HTR-8/SVneo (cell line): ENCODE measurements around the gene DDX49.
A peak's percentile ranks its signal among the peaks of the same experiment; 100 is the strongest.

Source experiments
- DNase-seq: peaks from one replicate; pipeline ENCODE4 v3.0.0; 2011; ENCODE audit warnings: low spot score, mixed read lengths; ENCODE audit not compliant: insufficient read length
- FAIRE-seq: peaks from 2 replicates; lab custom pipeline; 2011; peaks lifted over from hg19 to GRCh38; lab: Jason Lieb, UNC

Gene DDX49, protein sequence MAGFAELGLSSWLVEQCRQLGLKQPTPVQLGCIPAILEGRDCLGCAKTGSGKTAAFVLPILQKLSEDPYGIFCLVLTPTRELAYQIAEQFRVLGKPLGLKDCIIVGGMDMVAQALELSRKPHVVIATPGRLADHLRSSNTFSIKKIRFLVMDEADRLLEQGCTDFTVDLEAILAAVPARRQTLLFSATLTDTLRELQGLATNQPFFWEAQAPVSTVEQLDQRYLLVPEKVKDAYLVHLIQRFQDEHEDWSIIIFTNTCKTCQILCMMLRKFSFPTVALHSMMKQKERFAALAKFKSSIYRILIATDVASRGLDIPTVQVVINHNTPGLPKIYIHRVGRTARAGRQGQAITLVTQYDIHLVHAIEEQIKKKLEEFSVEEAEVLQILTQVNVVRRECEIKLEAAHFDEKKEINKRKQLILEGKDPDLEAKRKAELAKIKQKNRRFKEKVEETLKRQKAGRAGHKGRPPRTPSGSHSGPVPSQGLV

DNA sequence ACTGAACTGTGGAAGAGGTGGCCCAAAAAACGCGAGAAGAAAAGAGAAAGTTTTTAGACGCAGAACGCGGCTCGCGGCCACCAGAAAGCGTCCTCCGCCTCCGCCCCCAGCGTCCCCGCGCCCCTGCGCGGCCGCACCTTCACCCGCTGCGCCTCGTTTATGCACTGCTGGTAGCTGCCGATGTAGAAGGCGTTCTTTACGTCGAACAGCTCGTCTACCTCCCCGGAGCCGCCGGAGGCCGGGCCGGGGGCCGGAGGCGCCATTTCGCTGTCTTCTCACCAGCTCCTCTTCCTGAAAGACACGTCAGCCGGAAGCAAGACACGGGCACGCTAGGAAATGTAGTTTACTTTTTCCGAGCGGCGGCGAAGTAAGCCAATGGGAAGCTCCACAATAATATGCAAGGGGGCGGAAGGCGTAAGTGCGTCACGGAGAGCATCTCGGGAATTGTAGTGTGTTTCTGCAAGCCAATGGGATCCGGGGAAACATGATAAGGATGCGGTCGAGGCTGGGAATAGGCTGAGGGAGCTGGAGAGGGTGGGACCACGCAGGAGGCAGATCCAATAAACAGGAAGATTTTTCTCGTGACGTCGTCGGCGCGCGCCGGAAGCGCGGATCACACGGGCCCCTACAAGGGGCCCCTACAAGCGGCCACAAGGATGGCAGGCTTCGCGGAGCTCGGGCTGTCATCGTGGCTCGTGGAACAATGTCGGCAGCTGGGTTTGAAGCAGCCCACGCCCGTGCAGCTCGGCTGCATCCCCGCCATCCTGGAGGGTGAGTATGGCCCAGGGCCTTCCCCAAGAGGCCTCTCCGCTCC, at the start of gene DDX49, which contains the start of gene COPE:
Gene DDX49, plus strand, starts transcription at position 630 of the 814 bp plus-strand sequence. Its CDS starts 27 bp downstream, at position 657.
Gene COPE, minus strand, starts transcription at position 302 of the 814 bp plus-strand sequence. Its CDS starts 39 bp downstream, at position 263.
- DNase-seq (peak; percentile 100), FAIRE-seq (peak; percentile 96)

DNA sequence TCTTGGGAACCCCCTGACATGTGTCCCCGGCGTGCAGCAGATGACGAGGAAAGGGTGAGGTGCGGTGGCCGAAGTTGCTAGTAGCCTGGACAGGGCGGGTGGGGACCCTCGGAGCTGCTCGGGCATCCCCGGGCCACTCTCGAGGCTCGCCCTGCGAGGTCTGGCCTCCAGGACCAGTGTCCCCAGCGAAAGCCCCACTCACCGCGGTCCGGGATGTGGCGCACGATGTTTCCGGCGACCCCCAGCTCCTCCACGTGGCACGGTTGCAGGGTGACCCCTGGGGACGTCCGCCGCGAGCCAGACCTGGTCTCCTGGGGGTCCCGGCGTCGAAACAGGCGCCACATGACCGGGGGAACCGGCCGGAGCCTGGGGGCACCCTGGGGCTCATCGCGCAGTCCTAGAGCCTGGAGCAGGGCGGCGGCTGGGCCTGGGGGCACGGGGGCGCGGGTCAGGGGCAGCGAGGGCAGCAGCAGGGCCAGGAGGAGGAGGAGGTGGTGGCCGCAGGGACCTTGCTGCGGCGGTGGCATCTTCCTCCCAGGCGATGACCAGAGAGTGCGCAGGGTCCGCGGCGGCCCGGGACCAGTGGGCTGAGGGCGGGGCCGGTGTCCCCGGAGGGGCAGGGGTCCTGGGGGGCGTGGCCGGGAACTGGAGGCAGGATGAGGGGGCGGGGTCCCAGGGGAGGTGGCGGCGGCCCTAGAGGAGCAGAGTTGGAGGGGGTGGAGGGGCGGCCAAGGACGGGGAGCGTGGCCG, 49.6 kb upstream of the DDX49 start:
- DNase-seq: no peak
- no peak for FAIRE-seq

DNA sequence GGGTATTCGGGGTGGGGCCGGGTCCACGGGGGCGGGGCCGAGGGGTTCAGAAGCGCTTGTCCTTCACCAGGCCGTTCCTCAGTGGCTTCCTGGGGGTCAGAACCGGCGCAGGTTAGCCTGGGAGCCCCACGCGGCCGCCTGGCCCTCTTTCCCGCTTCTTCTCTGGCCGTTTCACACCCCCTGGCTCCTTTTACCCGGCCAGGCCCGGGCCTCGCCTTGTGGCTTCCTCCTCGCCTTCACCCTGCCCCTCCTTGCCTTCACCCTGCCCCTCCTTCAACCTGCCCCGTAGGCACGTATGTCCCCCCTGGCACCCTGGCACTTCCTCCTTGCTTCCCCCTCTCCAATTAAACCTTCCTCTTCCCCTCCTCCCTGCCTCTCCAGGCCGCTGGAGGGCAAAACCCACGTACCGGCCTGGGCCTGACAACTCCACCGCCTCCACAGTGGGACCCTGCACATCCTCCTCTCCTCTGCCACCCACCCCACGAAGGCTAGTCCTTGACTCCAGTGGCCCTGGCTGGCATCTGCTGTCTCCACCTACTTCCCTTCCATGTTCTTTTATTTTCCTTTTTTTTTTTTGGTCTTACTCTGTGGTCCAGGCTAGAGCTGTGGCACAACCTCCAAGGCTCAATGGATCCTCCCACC, 48.9 kb upstream of the DDX49 start:
- FAIRE-seq (no peak), DNase-seq (no peak)

DNA sequence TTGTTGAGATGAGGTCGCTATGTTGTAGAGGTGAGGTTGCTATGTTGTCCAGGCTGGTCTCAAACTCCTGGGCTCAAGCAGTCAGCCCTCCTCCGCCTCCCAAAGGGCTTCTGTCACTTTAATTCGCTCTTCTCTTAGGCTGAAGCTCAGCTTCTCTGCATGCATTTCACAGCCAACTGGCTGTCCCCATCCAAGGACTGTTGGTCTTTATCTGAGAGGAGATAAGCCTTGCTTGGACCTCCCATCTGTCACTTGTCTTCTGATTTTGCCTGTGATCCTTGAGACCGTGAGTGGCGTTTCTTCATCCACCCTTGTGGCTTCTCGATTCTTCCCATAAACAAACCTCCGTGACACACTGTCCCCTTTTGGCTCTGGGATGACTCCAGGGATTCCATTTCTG, 48.0 kb upstream of the DDX49 start:
- DNase-seq (no peak), FAIRE-seq (no peak)

DNA sequence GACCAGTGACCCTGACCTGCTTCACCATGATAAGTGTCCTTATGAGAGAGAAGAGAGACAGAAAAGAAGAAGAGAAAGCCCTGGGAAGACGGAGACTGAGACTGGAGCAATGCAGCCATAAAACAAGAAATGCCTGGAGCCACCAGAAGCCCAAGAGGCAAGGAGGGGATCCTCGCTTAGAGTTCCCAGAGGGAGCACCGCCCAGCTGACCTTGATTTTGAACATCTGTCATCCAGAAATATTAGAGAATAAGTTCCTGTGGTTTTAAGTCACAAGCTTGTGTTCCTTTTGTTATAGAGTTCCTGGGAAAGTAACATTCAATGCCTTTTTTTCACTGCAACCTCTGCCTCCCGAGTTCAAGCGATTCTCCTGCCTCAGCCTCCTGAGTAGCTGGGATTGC, 43.8 kb upstream of the DDX49 start:
- FAIRE-seq: no peak
- no peak for DNase-seq

DNA sequence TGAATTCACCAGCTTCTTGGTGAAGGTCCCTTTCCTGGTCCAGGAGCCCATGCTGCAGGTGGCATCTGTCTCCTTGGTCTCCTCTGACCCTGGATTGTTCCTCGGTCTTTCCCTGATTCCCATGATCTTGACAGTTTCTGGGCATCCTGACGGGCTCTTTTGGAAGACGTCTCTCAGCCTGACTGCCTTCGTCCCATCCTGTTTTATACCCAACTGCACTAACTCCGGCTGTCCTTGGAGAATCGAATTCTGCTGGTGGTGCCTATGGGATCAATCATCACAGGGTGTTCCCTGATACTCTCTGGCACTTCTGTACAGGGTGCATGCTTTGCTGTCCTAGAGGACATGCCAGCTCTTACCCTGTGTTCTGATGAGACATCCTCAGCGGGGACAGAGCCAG, 42.6 kb upstream of the DDX49 start:
- FAIRE-seq: no peak
- no peak for DNase-seq

DNA sequence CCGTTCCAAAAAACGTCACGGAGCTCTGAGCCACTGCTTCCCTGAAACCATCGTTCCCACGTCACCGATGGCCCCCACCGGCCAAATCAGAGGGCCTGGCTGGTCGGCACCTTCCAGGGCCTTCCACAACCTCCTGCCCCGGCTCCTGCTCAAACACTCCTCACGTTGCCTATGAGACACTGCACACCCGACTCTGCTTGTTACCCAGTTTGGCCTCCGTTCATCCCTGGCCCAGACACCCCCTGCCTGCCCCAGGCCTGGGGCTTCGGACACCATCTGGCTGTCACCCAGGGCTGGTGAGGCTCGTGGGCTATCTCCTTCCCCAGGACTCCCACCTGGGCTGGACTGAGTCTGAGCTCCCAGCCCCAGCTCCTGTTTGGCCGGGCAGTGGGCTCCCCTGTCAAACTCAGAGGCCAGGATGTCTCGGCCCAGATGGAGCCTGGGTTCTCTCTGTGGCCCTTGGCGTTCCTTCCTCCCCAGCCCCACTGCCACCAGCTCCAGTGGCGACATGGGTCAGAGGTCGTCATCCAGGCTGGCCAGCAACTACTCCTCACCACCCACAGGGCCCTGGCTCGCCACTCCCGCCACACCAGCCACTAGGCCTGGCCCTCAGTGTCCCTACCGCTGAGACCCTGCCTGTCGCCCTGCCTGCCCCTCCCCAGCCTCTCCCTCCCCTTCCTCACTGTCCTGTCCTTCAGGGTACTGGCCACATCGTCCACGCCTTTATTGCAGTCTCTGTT, 41.3 kb upstream of the DDX49 start:
- no peak for FAIRE-seq
- DNase-seq: no peak

DNA sequence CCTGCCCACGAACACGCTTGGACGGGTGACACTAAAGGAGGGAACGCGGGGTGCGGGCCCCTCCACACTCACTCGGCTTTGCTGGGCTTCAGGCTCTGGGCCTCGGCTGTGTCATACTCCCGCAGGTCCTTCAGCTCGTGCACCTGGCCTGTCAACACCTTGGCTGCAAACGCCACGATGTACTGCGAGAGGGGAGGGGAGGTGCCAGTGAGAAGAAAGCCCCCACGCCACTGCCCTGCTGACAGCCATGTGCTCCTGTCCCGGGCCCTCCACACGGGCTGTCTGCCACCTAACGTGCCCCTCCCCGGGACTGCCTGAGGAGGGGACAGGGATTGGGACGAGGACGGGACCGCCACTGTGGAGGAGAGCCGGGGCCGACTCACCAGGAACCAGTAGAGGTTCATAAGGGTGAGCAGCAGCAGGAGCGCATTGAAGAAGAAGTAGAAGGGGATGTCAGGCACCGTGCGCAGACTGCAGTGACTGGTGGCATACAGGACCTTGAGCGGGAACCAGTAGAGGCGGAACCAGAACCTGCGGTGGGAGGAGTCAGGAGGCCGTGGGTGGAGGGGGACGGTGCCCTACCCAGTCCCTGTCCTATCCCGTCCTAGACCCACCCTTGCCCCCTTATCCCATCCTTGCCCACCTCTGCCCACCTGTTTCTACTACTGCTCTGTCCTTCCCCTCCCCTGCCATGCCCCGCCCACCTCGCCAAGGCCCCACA, 40.5 kb upstream of the DDX49 start:
- FAIRE-seq: no peak
- no peak for DNase-seq

DNA sequence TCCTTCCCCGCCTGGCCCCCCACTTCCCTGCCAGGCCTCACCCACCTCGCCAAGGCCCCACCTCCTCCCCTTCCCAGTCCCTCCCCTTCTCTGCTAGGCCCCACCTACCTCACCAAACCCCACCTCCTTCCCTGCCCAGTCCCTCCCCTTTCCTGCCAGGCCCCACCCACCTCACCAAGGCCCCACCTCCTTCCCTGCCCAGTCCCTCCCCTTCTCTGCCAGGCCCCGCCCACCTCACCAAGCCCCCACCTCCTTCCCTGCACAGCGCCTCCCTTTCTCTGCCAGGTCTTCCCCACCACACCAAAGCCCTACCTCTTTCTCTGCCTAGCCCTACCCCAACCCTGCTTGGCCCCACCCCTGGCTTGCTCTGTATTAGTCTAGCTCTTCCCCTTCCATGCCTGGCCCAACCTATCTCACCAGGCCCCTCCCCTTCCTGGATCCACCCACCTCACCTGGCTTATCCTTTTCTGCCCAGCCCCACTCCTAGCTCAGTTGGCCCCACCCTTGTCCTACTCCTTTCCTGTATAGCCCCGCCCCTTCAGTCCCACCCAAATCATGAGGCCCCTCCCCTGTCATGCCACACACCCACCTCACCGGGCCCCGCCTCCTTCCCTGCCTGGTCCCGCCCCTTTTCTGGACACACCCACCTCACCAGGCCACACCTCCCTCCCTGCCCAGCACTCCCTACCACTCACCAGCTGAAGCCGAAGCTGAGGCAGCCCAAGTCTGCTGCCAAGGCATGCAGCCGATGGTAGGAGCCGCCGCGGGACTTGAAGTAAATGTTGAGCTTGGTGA, 39.7 kb upstream of the DDX49 start:
- FAIRE-seq: peak; percentile 60
- DNase-seq: no peak

DNA sequence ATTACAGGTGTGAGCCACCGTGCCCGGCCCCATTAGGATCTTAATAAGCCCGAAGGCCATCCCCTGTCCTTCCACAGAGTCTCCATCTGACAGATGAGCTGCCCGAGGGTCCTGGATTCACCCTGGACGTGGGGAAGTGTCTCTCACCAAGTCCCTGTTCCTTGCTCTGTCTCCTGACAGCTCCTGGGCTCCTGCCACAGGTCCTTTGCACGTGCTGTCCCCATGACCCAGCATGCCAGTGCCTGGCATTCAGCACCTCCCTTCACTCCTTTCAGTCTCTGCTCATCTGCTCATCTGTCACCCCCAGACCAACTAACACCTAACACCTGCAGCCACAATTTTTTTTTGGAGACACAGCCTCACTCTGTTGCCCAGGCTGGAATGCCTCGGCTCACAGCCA, 38.0 kb upstream of the DDX49 start:
- no peak for DNase-seq
- FAIRE-seq: no peak

DNA sequence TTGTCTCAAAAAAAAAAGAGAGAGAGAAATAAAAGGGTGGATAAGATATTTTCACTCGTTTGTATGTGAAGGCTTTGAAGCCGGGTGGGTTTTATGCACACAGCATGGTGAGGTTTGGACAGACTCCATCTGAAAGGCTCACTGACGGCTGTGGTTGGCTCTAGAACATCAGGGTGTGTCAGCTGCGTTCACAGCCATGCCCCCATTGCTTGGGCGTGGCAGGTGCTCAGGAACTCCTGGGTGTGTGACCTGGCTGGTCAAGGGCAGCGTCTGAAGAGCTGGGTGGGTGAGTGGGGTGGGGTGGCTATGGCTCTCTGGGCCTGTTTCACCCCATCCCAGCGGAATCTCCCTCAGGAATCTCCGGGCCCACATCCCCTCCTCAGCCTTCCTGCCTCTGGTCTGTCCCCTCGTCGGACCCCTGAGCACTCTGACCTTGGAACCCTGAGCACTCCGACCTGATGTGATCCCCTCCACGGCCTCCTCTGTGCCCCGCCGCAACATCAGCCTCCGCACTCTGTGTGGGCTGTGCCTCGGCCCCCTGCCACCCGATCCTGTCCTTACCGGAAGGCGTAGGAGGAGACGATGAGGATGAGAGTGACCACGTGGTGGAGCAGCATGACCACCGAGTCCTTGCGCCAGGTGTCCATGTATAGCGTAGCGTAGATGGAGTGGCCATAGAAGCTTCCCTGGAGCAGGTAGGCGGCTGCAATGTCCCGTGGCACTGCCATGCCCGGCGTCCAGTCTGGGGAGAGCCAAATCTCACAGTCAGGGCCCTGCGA, 35.8 kb upstream of the DDX49 start:
- FAIRE-seq: no peak
- no peak for DNase-seq

DNA sequence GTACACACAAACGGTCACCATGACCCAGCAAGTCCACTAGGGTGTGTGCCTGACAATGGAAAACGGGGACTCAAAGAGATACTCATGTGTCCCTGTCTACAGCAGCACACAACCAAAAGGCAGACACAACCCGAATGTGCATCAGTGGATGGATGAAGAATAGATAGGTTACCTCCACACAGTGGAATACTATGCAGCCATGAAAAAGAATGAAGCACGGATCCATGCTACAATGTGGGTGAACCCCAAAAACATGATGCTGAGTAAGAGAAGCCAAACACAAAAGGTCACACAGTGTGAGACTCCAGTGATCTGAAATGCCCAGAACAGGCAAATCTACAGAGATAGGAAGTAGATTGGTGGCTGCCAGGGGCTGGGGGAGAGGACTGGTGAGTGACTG, 32.5 kb upstream of the DDX49 start:
- FAIRE-seq (no peak), DNase-seq (no peak)

DNA sequence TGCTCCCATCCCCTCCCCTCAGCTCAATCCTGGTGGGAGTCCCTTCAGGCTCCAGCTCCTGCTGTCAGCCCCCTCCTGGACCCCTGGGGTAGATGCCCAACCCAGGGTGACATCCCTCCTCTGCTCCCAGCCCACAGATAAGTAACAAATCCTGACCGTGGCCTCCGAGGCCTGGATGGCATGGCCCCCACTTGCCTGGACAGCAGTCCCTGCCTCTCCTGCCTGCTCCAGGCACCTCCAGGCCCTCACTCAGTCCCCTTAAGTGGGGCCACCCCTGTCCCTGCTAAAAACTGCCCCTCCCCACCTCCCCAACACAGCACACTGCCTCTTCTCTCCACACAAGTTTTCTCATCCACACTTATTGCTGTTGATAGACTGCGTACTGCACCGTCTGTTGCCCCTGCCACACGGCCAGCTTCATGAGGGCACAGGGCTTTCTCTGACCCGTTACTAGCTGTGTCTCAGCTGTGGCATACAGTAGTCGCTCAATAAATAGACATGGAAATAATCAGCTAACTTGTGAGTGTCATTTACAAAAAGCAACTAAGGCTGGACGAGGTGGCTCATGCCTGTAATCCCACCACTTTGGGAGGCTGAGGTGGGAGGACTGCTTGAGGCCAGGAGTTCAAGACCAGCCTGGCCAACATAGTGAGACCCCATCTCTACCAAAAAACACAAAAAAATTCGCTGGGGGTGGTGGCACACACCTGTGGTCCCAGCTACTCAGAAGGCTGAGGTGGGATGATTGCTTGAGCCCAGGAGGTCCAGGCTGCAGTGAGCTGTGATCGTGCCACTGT, 29.4 kb upstream of the DDX49 start:
- no peak for DNase-seq

DNA sequence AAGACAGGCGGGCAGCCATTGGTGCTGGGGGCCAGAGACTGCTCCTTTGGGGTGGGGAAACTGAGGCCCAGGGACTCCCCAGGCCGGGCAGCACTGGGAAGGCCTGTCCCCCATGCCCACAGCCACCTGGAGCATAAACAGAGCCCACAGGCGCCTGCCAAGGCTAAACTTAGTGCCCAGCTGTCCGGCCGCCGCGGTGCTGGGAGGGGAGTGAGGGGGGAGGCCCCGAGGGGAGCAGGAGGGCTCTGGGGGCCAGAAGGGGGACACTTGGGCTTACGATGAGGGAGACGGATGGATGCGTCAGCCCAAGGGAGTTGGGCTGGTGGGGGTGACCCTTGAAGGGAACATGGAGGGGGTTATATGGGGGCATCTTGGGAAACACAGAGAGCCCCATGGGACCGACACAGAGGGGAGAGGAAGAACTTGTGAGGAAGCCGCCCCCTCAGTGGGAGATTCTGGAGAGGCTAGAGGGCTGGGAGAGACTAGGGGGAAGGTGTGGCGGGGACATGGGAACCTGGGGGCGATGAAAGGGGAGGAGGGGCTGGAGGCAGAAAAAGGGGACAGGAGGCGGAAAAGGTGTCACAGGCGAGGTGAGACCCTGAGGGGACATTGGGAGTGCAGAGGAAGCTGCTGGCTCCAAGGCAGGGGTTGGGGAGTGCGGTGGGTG, 25.8 kb upstream of the DDX49 start:
- FAIRE-seq (no peak), DNase-seq (no peak)

More for the DNA sequence above, 29.4 kb upstream of the DDX49 start:
- no peak for FAIRE-seq

DNA sequence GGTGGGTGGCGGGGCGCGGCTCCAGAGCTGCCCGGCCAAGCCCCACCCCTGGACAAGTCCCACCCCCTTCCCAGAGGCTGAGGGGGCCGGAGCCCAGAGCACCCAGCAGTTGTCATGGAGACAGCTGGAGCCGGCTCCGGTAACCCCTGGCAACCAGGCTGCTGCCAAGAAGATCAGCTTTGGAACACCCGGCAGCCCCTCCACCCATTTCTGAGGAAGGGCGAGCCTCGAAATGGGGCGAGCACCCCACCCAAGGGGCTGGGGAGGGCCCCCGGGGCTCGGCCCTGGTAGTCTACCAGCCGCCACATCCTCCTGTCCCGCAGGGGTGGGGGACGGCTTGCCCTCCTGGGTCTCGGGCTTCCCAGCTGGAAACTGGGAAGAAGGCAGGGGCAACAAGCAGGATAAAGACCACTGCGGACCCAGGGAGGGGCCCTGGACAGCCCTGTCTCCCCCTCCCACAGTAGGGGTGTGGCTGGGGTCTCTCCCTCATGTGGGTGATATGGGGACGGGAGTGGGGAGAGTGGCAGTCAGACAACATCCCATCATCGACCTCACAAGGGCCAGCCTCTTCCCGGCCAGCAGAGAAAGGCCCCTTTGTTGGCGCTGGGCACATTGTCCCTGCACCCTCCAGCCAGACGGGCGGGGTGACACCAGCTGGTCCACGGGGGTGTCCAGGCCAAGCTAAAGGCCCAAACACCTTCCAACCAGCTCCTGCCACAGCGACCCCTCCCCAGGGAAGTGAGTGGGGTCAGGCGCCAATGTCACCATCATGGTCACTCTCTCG, 25.1 kb upstream of the DDX49 start:
- no peak for DNase-seq
- FAIRE-seq: no peak
